ENCODE data around the gene VAPA. TPM values are rescaled to one million over a fixed set of nuclear protein-coding genes. Genes with fewer than 3 reads are reported as not detected.

Gene VAPA
- total RNA-seq, 1 donor from 2014 or later = 132 TPM

GRCh38 chr18:9934274-9934673, 20.5 kb downstream of the VAPA start:
- Mint-ChIP-seq H3K36me3 (peaks cover 24% of the 10 kb centered on the region), H3K27me3 (no peaks in the 10 kb centered on the region), H3K4me3 (no peak overlapping the region), H3K9me3 (no peaks in the 10 kb centered on the region), H3K4me1 (ENCODE audit: unreplicated experiment) (no peaks in the 10 kb centered on the region), H3K27ac (no peak overlapping the region)
- no peak for DNase-seq (ENCODE audit: extremely low spot score, unreplicated experiment)
- TF ChIP-seq CTCF (conservative IDR thresholded peaks at IDR 0.05) = no peak

- no peak for TF ChIP-seq CTCF (conservative IDR thresholded peaks at IDR 0.05)
- no peak overlapping the region for H3K27ac Mint-ChIP-seq
- no peak for DNase-seq (ENCODE audit: extremely low spot score, unreplicated experiment)
- H3K4me3 Mint-ChIP-seq = no peak overlapping the region
- no peaks in the 10 kb centered on the region for H3K4me1 Mint-ChIP-seq (ENCODE audit: unreplicated experiment)
- no peaks in the 10 kb centered on the region for H3K27me3 Mint-ChIP-seq
- H3K36me3 Mint-ChIP-seq = peaks cover 41% of the 10 kb centered on the region
- H3K9me3 Mint-ChIP-seq = no peaks in the 10 kb centered on the region
These were observed 27.3 kb downstream of the VAPA start for GRCh38 chr18:9941103-9941502.

- no peak for DNase-seq (ENCODE audit: extremely low spot score, unreplicated experiment)
- Mint-ChIP-seq H3K36me3 (peaks cover 45% of the 10 kb centered on the region), H3K4me3 (no peak overlapping the region), H3K9me3 (no peaks in the 10 kb centered on the region), H3K4me1 (ENCODE audit: unreplicated experiment) (no peaks in the 10 kb centered on the region), H3K27me3 (no peaks in the 10 kb centered on the region), H3K27ac (no peak overlapping the region)
- TF ChIP-seq CTCF (conservative IDR thresholded peaks at IDR 0.05) = no peak
These were observed 27.8 kb downstream of the VAPA start for GRCh38 chr18:9941660-9942059.

- H3K4me3 Mint-ChIP-seq = no peak overlapping the region
- H3K36me3 Mint-ChIP-seq = peaks cover 46% of the 10 kb centered on the region
- no peaks in the 10 kb centered on the region for H3K27me3 Mint-ChIP-seq
These were observed 29.5 kb downstream of the VAPA start for GRCh38 chr18:9943311-9943710.

GRCh38 chr18:9944805-9945204, 31.0 kb downstream of the VAPA start:
- H3K9me3 Mint-ChIP-seq = no peaks in the 10 kb centered on the region

More at GRCh38 chr18:9943311-9943710, 29.5 kb downstream of the VAPA start:
- H3K9me3 Mint-ChIP-seq = no peaks in the 10 kb centered on the region
- no peaks in the 10 kb centered on the region for H3K4me1 Mint-ChIP-seq (ENCODE audit: unreplicated experiment)
- TF ChIP-seq CTCF (conservative IDR thresholded peaks at IDR 0.05) = no peak
- no peak for DNase-seq (ENCODE audit: extremely low spot score, unreplicated experiment)
- no peak overlapping the region for H3K27ac Mint-ChIP-seq

More at GRCh38 chr18:9944805-9945204, 31.0 kb downstream of the VAPA start:
- no peak for TF ChIP-seq CTCF (conservative IDR thresholded peaks at IDR 0.05)
- Mint-ChIP-seq H3K4me1 (ENCODE audit: unreplicated experiment) (no peaks in the 10 kb centered on the region), H3K27ac (no peak overlapping the region), H3K27me3 (no peaks in the 10 kb centered on the region), H3K36me3 (peaks cover 45% of the 10 kb centered on the region), H3K4me3 (no peak overlapping the region)
- no peak for DNase-seq (ENCODE audit: extremely low spot score, unreplicated experiment)
